ENCODE data around the gene SEC14L5.

SEC14L5 gene

DNA sequence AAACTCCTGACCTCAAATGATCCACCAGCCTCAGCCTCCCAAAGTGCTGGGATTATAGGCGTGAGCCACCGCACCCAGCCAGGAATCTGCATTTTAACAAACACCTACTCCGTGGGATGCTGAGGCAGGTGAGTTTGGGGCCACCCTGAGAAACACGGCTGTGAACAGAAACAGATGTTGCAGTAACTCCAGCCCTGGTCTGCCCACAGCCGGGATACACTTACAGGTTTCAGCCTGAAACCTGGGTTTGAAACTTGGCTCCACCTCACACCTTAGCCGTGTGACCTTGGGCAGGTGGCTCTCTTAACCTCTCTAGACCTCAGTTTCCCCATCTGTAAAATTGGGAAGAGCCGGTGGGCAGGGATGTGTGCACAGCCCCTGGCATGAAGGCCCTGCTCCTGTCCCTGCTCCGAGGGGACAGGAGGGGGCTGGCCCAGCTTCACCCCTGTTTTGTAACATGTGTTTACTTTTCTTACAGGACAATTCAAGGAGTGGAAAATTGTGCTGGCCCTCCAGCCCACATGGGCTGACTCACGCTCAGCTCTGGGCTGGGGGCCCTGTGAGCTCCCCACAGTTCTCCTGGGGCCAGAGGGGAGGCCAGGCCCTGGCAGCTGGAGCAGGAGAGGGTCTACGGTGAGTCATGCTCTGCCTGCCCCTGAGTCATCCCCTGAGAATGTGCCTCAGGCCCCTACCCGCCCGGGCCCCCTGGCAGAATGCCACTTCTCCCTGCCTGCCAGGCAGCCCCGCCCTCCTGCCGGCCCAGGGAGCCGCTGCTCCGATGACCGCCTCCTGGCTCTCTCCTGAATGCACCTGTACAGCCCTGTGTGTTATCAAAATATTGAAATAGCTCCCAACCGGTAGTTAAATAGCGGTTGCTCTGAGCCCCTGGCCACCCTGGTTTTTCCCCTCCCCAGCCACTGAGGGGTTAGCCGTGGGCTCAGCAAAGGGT lies 13.5 kb upstream of the SEC14L5 start (continued):
- TF ChIP-seq, protein P1, sequence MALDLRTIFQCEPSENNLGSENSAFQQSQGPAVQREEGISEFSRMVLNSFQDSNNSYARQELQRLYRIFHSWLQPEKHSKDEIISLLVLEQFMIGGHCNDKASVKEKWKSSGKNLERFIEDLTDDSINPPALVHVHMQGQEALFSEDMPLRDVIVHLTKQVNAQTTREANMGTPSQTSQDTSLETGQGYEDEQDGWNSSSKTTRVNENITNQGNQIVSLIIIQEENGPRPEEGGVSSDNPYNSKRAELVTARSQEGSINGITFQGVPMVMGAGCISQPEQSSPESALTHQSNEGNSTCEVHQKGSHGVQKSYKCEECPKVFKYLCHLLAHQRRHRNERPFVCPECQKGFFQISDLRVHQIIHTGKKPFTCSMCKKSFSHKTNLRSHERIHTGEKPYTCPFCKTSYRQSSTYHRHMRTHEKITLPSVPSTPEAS (tag by site-specific recombination; IDR thresholded peaks at IDR 0.05), result peak; percentile 52; the same call in 1 of the 2 replicates
- TF ChIP-seq ZNF664 (tag by site-specific recombination; IDR thresholded peaks at IDR 0.05), result 0 out of 2 replicates have a peak, but pooled peaks have one; percentile 11
- TF ChIP-seq YY2 (tag by site-specific recombination; IDR thresholded peaks at IDR 0.05), result no peak
- peak; percentile 70; the same call in 1 of the 2 replicates for TF ChIP-seq ZNF10 (tag by site-specific recombination; IDR thresholded peaks at IDR 0.05)
- TF ChIP-seq ZNF132 (tag by site-specific recombination; IDR thresholded peaks at IDR 0.05; ENCODE audit: borderline replicate concordance), result no peak
- TF ChIP-seq ZNF169 (tag by site-specific recombination; IDR thresholded peaks at IDR 0.05), result no peak
- no peak for TF ChIP-seq ZNF121 (tag by site-specific recombination; IDR thresholded peaks at IDR 0.05)
- TF ChIP-seq, protein P2, sequence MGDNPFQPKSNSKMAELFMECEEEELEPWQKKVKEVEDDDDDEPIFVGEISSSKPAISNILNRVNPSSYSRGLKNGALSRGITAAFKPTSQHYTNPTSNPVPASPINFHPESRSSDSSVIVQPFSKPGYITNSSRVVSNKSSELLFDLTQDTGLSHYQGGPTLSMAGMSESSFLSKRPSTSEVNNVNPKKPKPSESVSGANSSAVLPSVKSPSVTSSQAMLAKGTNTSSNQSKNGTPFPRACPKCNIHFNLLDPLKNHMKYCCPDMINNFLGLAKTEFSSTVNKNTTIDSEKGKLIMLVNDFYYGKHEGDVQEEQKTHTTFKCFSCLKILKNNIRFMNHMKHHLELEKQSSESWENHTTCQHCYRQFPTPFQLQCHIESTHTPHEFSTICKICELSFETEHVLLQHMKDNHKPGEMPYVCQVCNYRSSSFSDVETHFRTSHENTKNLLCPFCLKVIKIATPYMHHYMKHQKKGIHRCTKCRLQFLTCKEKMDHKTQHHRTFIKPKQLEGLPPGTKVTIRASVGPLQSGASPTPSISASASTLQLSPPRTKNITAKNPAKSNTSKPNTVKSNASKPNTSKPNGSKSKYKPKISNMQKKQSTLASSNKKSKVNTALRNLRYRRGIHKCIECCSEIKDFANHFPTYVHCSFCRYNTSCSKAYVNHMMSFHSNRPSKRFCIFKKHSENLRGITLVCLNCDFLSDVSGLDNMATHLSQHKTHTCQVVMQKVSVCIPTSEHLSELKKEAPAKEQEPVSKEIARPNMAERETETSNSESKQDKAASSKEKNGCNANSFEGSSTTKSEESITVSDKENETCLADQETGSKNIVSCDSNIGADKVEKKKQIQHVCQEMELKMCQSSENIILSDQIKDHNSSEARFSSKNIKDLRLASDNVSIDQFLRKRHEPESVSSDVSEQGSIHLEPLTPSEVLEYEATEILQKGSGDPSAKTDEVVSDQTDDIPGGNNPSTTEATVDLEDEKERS (tag by site-specific recombination; IDR thresholded peaks at IDR 0.05), result no peak
- TF ChIP-seq ZNF391 (tag by site-specific recombination; IDR thresholded peaks at IDR 0.05; ENCODE audit: borderline replicate concordance, low read depth), result peak; percentile 82; the same call in 1 of the 2 replicates
- TF ChIP-seq ZNF600 (tag by site-specific recombination; IDR thresholded peaks at IDR 0.05), result peak; percentile 94
- TF ChIP-seq ZFP69B (tag by site-specific recombination; IDR thresholded peaks at IDR 0.05), result peak; percentile 91
- TF ChIP-seq SP3 (tag by site-specific recombination; IDR thresholded peaks at IDR 0.05), result peak; percentile 77
- TF ChIP-seq, protein P3, sequence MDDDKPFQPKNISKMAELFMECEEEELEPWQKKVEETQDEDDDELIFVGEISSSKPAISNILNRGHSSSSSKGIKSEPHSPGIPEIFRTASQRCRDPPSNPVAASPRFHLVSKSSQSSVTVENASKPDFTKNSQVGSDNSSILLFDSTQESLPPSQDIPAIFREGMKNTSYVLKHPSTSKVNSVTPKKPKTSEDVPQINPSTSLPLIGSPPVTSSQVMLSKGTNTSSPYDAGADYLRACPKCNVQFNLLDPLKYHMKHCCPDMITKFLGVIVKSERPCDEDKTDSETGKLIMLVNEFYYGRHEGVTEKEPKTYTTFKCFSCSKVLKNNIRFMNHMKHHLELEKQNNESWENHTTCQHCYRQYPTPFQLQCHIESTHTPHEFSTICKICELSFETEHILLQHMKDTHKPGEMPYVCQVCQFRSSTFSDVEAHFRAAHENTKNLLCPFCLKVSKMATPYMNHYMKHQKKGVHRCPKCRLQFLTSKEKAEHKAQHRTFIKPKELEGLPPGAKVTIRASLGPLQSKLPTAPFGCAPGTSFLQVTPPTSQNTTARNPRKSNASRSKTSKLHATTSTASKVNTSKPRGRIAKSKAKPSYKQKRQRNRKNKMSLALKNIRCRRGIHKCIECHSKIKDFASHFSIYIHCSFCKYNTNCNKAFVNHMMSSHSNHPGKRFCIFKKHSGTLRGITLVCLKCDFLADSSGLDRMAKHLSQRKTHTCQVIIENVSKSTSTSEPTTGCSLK (tag by site-specific recombination; IDR thresholded peaks at IDR 0.05), result no peak
- TF ChIP-seq, protein P4, sequence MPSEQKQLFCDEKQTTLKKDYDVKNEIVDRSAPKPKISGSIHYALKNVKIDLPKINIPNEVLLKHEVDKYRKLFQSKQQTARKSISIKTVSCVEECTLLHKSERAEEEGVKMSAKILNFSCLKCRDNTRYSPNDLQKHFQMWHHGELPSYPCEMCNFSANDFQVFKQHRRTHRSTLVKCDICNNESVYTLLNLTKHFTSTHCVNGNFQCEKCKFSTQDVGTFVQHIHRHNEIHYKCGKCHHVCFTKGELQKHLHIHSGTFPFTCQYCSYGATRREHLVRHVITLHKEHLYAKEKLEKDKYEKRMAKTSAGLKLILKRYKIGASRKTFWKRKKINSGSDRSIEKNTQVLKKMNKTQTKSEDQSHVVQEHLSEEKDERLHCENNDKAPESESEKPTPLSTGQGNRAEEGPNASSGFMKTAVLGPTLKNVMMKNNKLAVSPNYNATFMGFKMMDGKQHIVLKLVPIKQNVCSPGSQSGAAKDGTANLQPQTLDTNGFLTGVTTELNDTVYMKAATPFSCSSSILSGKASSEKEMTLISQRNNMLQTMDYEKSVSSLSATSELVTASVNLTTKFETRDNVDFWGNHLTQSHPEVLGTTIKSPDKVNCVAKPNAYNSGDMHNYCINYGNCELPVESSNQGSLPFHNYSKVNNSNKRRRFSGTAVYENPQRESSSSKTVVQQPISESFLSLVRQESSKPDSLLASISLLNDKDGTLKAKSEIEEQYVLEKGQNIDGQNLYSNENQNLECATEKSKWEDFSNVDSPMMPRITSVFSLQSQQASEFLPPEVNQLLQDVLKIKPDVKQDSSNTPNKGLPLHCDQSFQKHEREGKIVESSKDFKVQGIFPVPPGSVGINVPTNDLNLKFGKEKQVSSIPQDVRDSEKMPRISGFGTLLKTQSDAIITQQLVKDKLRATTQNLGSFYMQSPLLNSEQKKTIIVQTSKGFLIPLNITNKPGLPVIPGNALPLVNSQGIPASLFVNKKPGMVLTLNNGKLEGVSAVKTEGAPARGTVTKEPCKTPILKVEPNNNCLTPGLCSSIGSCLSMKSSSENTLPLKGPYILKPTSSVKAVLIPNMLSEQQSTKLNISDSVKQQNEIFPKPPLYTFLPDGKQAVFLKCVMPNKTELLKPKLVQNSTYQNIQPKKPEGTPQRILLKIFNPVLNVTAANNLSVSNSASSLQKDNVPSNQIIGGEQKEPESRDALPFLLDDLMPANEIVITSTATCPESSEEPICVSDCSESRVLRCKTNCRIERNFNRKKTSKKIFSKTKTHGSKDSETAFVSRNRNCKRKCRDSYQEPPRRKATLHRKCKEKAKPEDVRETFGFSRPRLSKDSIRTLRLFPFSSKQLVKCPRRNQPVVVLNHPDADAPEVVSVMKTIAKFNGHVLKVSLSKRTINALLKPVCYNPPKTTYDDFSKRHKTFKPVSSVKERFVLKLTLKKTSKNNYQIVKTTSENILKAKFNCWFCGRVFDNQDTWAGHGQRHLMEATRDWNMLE (tag by site-specific recombination; conservative IDR thresholded peaks at IDR 0.05; ENCODE audit: low read depth), result peak; percentile 40; the same call in 1 of the 2 replicates
- no peak for TF ChIP-seq ZNF48 (tag by site-specific recombination; IDR thresholded peaks at IDR 0.05)
- no peak for TF ChIP-seq ZNF837 (tag by site-specific recombination; IDR thresholded peaks at IDR 0.05)
- peak; percentile 81; the same call in 1 of the 2 replicates for TF ChIP-seq GLI2 (tag by site-specific recombination; IDR thresholded peaks at IDR 0.05; ENCODE audit: borderline replicate concordance, low read depth)
- TF ChIP-seq, protein P5, sequence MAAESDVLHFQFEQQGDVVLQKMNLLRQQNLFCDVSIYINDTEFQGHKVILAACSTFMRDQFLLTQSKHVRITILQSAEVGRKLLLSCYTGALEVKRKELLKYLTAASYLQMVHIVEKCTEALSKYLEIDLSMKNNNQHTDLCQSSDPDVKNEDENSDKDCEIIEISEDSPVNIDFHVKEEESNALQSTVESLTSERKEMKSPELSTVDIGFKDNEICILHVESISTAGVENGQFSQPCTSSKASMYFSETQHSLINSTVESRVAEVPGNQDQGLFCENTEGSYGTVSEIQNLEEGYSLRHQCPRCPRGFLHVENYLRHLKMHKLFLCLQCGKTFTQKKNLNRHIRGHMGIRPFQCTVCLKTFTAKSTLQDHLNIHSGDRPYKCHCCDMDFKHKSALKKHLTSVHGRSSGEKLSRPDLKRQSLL (tag by site-specific recombination; IDR thresholded peaks at IDR 0.05), result 0 out of 2 replicates have a peak, but pooled peaks have one; percentile 57
- no peak for TF ChIP-seq ZNF292 (tag by site-specific recombination; IDR thresholded peaks at IDR 0.05; ENCODE audit: borderline replicate concordance, low read depth)
- TF ChIP-seq, protein P6, sequence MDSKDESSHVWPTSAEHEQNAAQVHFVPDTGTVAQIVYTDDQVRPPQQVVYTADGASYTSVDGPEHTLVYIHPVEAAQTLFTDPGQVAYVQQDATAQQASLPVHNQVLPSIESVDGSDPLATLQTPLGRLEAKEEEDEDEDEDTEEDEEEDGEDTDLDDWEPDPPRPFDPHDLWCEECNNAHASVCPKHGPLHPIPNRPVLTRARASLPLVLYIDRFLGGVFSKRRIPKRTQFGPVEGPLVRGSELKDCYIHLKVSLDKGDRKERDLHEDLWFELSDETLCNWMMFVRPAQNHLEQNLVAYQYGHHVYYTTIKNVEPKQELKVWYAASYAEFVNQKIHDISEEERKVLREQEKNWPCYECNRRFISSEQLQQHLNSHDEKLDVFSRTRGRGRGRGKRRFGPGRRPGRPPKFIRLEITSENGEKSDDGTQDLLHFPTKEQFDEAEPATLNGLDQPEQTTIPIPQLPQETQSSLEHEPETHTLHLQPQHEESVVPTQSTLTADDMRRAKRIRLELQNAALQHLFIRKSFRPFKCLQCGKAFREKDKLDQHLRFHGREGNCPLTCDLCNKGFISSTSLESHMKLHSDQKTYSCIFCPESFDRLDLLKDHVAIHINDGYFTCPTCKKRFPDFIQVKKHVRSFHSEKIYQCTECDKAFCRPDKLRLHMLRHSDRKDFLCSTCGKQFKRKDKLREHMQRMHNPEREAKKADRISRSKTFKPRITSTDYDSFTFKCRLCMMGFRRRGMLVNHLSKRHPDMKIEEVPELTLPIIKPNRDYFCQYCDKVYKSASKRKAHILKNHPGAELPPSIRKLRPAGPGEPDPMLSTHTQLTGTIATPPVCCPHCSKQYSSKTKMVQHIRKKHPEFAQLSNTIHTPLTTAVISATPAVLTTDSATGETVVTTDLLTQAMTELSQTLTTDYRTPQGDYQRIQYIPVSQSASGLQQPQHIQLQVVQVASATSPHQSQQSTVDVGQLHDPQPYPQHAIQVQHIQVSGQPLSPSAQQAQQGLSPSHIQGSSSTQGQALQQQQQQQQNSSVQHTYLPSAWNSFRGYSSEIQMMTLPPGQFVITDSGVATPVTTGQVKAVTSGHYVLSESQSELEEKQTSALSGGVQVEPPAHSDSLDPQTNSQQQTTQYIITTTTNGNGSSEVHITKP (tag by site-specific recombination; IDR thresholded peaks at IDR 0.05), result peak; percentile 92
- no peak for TF ChIP-seq ZNF202 (tag by site-specific recombination; IDR thresholded peaks at IDR 0.05; ENCODE audit: borderline replicate concordance)

Data from HEK293 (cell line).